Measurements from ENCODE around the gene KYAT1.
A peak's percentile ranks its signal among the peaks of the same experiment; 100 is the strongest.

The KYAT1 gene

GRCh38 chr9:128881884-128882676 is at the start of gene KYAT1, which contains the start of gene LRRC8A:
Gene KYAT1 (minus strand): TSS chr9:128881950. CDS start chr9:128845405, 36,545 bp downstream.
Gene LRRC8A (plus strand): TSS chr9:128882133. CDS start chr9:128907165, 25,032 bp downstream.
- FAIRE-seq = peak; percentile 76

GRCh38 chr9:128929560-128929959 is 47.8 kb upstream of the KYAT1 start:
- no peak for FAIRE-seq

DNA sequence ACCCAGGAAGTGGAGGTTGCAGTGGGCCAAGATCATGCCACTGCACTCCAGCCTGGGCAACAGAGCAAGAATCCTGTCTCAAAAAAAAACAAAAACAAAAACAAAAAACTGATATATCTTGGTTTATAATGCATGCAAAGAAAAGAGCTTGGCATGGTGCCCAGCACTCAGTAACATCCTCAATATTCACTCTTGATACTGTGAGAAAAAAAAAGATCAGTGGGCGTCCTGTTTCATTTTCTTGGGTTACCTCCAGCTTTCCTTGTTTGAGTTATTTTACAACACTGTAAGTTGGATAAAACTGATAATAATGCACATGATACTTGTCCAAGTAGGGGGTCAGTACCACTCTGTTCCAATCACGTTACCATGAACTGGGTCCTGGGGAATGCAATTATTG is 46.9 kb upstream of the KYAT1 start:
- FAIRE-seq = no peak

DNA sequence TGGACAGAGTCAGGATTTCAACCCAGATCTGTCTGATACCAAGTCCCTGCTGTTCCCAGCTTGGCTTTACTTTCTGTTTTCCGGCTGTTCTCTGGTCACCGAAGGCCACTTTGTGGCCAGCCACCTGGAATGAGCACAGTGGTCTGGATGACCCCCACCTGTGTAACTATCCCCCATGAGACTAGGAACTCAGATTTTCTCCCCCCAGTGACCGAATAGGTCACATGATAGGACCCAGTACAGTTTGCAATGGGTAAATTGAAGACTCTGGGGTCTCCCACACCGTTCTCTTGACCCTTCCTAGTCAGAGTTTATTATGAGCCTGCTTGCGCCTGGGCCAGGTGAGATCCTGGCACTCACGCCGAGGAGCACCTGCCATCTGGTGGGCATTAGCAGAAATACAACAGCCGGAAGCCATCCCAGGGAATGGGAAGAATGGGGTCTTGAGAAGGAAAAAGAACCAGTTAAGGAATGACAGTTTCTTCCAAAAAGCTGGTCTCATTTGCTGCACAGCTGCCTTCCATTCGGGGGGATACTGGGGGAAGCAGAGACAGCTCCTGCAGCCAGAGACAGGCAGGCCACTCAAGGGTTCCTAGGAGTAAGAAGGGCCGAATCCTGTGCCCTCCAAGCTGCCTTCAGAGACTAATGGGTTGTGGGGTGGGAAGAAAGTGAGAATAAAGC is 46.1 kb upstream of the KYAT1 start:
- no peak for FAIRE-seq

DNA sequence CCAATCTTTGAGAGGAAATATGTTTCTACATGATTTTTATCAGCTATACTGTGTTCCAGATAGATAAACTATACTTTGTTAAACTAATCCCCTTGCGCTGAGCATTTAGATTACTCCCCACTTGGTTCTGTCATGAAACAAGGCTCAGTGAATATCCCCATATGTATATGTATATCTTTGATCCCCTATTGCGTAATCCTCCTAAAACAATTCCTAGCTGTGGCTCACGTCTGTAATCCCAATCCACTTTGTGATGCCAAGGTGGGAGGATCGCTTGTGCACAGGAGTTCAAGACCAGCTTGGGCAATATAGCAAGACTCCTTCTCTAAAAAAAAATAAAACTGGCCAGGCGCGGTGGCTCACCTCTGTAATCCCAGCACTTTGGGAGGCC is 41.7 kb upstream of the KYAT1 start:
- no peak for FAIRE-seq

DNA sequence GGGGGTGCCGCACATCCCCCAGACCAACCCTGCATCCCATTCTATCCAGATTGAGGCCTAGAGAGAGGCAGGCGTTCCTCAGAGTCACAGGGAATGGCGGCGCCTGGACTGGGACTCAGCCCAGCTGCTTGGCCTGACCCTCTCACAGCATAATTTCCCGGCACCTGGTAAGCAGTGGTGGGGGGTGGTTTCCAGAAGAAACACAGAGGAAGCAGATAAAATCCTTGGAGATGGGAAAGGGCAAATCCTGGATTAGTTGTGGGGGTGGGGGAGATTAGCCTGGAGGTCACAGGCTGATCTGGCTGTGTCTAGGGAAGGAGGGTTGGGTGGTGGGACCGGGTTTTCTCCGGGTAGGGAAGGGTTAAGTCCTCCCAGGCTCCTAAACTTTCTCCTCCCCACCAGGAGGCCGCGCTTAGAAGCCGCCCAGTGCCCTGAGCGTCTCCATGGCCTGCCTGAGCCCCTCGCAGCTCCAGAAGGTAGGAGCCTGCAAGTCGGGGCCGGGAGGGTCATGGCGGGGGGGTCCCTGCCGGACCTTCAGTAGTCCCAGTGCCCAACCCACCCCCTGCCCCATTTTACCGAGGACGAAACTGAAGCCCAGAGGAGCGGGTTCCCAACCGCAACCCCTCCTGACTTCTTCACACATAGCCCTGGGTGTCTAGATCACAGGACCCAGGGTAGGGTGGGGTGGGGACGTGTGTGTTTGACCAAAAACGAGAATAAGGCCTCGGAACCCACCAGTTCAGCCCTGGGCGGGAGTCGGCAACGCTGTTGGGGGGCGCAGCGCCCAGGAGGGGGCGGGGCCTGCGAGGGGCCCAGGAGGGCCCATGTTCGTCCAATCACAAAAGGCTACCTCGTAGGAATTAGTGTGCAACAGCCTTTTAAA is 40.4 kb upstream of the KYAT1 start:
- FAIRE-seq = no peak

GRCh38 chr9:128920381-128921058 is 38.8 kb upstream of the KYAT1 start, which contains the start of gene PHYHD1:
Gene PHYHD1 (plus strand): TSS chr9:128920982. CDS start chr9:128922324, 1,342 bp downstream.
- FAIRE-seq = no peak

DNA sequence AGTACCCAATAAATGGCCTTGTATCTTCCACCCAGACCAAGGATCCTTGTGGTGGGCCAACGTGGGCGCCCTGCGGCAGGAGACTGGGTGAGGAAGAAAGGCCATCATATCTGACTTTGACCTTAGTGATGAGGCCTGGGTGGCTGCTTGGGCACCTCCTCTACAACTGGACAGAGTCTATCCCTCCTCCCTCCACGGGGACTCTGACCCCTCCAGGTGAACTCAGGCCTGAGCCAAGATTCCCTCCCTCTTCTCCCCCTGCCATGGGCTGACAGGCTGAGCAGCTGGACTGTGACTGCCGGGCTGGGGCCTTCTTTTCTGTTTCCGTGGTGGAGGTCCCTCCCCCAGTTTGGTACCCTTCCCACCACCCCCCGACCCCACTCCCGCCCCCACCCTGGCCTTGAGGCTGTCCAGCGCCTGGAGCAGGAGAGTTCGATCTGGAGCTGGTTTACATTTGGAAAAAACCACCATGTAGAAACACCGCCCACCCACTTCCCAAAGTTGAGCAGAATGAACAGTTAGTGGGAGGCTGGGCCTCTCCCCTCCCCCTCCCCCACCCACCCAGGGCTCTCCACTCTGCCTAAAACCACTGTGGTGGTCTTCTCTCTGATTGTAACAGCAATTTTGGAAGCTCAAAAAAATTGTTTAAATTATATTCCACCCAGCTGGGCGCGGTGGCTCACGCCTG is 37.8 kb upstream of the KYAT1 start:
- FAIRE-seq = no peak

DNA sequence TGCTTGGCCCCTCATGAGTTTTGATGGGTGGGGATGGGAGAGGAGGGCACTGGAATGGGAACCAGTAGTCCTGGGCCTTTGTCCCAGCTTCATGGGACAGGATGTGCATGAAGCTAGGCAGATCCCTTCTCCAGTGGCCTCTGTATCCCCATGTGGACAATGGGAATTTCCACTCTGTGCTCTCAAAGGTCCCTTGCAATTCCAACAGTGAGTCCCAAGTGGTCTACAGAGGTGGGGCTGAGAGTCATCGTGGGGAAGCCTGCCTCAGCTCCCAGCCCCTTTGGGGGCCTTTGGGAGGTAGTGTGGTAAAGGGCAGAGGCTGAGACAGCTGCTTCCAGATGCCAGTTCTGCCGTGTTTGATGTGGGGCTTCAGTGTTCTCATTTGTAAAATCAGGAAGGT is 37.2 kb upstream of the KYAT1 start:
- no peak for FAIRE-seq

DNA sequence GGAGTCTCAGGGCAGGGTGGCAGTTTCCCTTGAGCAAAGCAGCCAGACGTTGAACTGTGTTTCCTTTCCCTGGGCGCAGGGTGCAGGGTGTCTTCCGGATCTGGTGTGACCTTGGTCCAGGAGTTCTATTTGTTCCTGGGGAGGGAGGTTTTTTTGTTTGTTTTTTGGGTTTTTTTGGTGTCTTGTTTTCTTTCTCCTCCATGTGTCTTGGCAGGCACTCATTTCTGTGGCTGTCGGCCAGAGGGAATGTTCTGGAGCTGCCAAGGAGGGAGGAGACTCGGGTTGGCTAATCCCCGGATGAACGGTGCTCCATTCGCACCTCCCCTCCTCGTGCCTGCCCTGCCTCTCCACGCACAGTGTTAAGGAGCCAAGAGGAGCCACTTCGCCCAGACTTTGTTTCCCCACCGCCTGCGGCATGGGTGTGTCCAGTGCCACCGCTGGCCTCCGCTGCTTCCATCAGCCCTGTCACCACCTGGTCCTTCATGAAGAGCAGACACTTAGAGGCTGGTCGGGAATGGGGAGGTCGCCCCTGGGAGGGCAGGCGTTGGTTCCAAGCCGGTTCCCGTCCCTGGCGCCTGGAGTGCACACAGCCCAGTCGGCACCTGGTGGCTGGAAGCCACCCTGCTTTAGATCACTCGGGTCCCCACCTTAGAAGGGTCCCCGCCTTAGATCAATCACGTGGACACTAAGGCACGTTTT is 35.5 kb upstream of the KYAT1 start:
- peak; percentile 80 for FAIRE-seq

- no peak for FAIRE-seq
These were observed 35.0 kb upstream of the KYAT1 start for GRCh38 chr9:128916745-128917144.

- no peak for FAIRE-seq
These were observed 34.5 kb upstream of the KYAT1 start for GRCh38 chr9:128916204-128916603.

DNA sequence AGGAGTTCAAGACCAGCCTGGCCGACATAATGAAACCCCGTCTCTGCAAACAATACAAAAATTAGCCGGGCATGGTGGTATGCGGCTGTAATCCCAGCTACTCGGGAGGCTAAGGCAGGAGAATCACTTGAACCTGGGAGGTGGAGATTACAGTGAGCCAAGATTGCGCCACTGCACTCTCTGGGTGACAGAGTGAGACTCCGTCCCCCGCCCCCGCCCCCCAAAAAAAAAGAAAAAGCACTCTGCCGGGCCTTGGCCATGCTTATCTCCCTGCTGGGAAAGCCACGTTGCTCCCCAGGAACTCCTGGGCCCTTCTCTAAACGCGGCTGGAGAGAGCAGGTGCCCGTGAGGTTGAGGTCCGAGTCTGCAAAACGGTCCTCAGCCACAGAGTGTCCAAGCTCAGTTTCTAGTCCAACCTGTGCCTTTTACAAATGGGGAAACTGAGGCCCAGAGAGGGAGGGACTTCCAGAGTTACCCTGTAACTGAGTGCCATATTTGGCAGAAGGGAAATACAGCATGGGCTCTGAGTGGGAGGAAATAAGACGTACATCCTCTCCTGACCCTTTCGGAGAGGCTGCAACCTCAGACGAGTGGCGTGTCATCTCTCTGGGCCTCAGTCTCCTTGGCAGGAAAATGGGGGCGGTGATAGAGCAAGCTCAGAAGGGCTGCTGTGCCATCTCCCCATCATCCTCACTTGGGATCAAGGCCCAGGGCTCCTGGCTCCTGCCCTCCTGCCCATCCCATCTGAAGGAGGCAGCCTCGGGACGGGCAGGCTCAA is 32.4 kb upstream of the KYAT1 start:
- no peak for FAIRE-seq

GRCh38 chr9:128913048-128913900 is 31.5 kb upstream of the KYAT1 start:
- FAIRE-seq = no peak

DNA sequence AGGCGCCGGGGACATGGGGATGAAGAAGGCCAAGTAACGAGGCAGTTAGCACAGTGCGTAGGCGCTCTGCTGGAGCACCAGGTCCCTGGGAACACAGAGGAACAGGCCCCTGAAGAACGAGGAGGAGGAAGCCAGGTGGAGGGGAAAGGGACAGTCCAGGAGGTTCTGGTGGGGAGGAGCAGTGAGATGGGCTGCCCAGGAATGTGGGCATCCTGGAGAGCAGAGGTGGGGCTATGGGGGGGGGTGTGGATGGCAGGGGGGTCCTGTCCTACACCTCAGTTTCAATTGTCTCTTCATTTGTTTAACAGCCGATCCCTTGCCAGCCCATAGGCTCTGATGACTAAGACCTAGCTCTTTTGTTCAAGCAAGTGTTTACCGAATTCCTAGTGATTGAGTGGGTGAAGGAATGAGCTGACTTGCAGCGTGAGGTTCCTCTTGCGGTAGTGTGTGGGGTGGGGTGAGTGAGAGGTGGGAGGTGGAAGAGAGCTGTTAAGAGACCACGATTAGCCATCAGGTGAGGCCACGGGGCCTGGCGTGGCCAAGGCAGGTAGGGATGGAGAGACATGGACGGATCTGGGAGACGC is 30.6 kb upstream of the KYAT1 start:
- FAIRE-seq = no peak

DNA sequence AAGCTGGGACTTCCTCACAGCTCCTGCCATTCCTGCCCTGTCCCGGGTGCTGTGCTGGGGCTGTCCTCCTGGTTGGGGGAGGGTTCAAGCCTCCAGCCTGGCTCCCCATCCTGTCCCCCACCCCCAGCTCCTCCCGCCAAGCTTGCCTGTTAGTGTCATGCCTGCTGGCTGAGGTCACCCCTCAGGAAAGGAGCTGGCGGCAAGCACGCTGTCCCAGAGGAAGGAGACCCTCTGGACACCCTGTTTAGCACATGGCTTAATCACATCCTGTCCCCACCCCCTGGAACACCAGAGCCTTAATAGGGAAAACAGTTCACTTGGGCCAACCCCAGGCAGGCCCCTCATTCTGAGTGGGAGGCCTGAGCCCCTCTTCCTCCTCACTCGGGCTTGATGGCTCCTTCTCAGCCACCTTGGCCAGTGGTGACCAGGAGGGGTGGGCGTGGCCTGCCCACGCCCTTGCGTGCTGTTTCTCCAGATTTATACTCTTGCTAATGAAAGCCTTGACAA is 29.8 kb upstream of the KYAT1 start:
- no peak for FAIRE-seq

DNA sequence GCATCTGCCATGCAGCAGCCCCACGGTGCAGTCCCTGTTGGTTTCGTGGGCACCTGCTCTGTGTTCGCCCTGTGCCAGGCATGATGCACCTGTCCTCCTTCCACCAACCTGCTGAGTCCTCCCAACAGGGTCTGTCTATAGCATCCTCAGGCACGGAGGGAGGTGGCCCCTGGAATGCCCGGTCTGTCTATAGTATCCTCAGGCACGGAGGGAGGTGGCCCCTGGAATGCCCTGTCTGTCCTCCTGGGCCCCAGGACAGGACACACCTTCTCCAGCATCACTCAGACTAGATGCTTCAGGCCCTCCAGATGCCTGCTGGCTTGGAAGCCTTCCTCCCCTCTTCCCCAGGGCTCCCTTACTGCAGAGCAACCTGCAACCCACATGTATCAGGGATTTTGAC is 29.2 kb upstream of the KYAT1 start:
- no peak for FAIRE-seq

GRCh38 chr9:128909859-128910258 is 28.1 kb upstream of the KYAT1 start:
- FAIRE-seq = no peak

DNA sequence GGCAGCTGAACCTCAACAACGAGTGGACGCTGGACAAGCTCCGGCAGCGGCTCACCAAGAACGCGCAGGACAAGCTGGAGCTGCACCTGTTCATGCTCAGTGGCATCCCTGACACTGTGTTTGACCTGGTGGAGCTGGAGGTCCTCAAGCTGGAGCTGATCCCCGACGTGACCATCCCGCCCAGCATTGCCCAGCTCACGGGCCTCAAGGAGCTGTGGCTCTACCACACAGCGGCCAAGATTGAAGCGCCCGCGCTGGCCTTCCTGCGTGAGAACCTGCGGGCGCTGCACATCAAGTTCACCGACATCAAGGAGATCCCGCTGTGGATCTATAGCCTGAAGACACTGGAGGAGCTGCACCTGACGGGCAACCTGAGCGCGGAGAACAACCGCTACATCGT is 26.6 kb upstream of the KYAT1 start:
- no peak for FAIRE-seq

Measured in endometrium (tissue), 2 donors.